ENCODE data around the gene ZFHX2. TPM values are rescaled to one million over a fixed set of nuclear protein-coding genes. Genes with fewer than 3 reads are reported as not detected.

ZFHX2 gene
- total and polyA plus RNA-seq, 2 of the 13 experiments (the other 11 are each of a cell fraction or from before 2014, with no cell fraction given) = 0.17 to 0.44 TPM

GRCh38 chr14:23567186-23568020 is 15.8 kb upstream of the ZFHX2 start, which contains the start of gene AP1G2 (continued):
- TF ChIP-seq, protein P1, sequence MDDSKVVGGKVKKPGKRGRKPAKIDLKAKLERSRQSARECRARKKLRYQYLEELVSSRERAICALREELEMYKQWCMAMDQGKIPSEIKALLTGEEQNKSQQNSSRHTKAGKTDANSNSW (CRISPR knock-in tag; IDR thresholded peaks at IDR 0.05; ENCODE audit: borderline replicate concordance) = peak; percentile 36; the same call in 1 of the 2 replicates
- TF ChIP-seq ZSCAN29 (CRISPR knock-in tag; conservative IDR thresholded peaks at IDR 0.05) (peak; percentile 90), RFXANK (CRISPR knock-in tag; IDR thresholded peaks at IDR 0.05) (no peak), EHMT2 (IDR thresholded peaks at IDR 0.05; ENCODE audit: borderline replicate concordance, low read depth, low read length) (no peak), PHF8 (CRISPR knock-in tag; IDR thresholded peaks at IDR 0.05) (peak; percentile 98), NCOA5 (CRISPR knock-in tag; IDR thresholded peaks at IDR 0.05) (no peak), HNRNPLL (IDR thresholded peaks at IDR 0.05; ENCODE audit: low read depth, low read length, poor library complexity, severe bottlenecking) (peak; percentile 86), CAMTA2 (CRISPR knock-in tag; IDR thresholded peaks at IDR 0.05; ENCODE audit: borderline replicate concordance) (no peak; the same call in none of the 2 replicates), RNF2 (conservative IDR thresholded peaks at IDR 0.05; ENCODE audit: low read depth) (peak; percentile 56; the same call in 1 of the 2 replicates), CERS6 (CRISPR knock-in tag; IDR thresholded peaks at IDR 0.05) (no peak), NFKB2 (CRISPR knock-in tag; IDR thresholded peaks at IDR 0.05; ENCODE audit: borderline replicate concordance) (peak; percentile 79; the same call in 1 of the 2 replicates), ZNF430 (CRISPR knock-in tag; IDR thresholded peaks at IDR 0.05) (peak; percentile 94), PRDM4 (CRISPR knock-in tag; IDR thresholded peaks at IDR 0.05; ENCODE audit: borderline replicate concordance) (peak; percentile 93; the same call in 1 of the 2 replicates), ADNP (CRISPR knock-in tag; IDR thresholded peaks at IDR 0.05) (no peak), TEAD3 (CRISPR knock-in tag; optimal IDR thresholded peaks at IDR 0.05; ENCODE audit: borderline replicate concordance) (peak; percentile 53), CSRNP2 (CRISPR knock-in tag; conservative IDR thresholded peaks at IDR 0.05; ENCODE audit: low read depth) (no peak), HNRNPK (IDR thresholded peaks at IDR 0.05; ENCODE audit: low read depth, low read length, poor library complexity, severe bottlenecking) (no peak), ZNF383 (CRISPR knock-in tag; IDR thresholded peaks at IDR 0.05; ENCODE audit: borderline replicate concordance) (peak; percentile 78; the same call in 1 of the 2 replicates)
- TF ChIP-seq, protein P2, sequence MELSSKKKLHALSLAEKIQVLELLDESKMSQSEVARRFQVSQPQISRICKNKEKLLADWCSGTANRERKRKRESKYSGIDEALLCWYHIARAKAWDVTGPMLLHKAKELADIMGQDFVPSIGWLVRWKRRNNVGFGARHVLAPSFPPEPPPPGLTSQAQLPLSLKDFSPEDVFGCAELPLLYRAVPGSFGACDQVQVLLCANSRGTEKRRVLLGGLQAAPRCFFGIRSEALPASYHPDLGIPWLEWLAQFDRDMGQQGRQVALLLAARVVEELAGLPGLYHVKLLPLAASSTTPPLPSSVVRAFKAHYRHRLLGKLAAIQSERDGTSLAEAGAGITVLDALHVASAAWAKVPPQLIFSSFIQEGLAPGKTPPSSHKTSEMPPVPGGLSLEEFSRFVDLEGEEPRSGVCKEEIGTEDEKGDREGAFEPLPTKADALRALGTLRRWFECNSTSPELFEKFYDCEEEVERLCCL (CRISPR knock-in tag; IDR thresholded peaks at IDR 0.05; ENCODE audit: borderline replicate concordance) = no peak

All from HepG2 (cell line).